Keratinocyte (primary cell): Measurements from ENCODE around the gene SRSF9.

Source experiments
- EZH2 ChIP-seq: IDR thresholded peaks from one replicate; pipeline ENCODE4 v1.6.1; 2012; ENCODE audit warnings: inconsistent platforms, mild to moderate bottlenecking, low read length, moderate library complexity
- TF ChIP-seq, protein P1 (sequence below), 3 experiments: IDR thresholded peaks in 1 of 3; conservative IDR thresholded peaks in 1 of 3; optimal IDR thresholded peaks in 1 of 3; 2 replicates in 2 of 3; 3 replicates in 1 of 3; pipeline versions ENCODE3 to v1.5.1; 2011; ENCODE audit warnings: low read length in 3 of 3, mild to moderate bottlenecking in 3 of 3, moderate library complexity in 2 of 3, control low read depth in 1 of 3, inconsistent platforms in 1 of 3; ENCODE audit not compliant: insufficient read depth in 2 of 3; ENCODE audit errors: extremely low read depth in 1 of 3

DNA sequence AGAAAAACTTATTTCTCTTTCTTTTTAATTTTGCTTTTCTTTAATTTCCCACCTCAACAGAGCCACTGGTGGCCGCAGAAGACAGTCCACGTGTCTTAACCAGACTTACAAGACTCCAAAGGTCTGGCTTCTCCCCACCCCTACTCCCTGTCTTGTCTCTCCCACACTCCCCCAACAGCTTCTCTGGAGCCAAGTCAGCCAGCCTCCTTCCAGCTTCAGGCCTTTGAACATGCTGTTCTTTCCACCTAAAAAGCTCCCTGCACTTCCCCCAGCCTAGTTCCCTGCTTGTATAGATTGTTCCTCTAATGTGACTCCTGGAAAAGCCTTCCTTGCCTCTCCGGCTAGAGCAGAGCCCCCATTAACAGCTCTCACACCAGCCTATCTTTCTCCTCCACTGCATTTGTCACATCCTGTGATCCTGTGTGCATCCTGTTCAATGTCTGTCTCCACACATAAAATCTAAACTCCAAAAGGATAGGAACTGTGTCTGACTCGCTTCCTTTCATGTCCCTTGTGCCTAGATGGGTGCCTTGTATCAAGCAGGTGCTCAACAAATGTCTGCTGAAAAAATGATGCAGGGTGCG, 18.6 kb upstream of the SRSF9 start:
- TF ChIP-seq, protein P1, sequence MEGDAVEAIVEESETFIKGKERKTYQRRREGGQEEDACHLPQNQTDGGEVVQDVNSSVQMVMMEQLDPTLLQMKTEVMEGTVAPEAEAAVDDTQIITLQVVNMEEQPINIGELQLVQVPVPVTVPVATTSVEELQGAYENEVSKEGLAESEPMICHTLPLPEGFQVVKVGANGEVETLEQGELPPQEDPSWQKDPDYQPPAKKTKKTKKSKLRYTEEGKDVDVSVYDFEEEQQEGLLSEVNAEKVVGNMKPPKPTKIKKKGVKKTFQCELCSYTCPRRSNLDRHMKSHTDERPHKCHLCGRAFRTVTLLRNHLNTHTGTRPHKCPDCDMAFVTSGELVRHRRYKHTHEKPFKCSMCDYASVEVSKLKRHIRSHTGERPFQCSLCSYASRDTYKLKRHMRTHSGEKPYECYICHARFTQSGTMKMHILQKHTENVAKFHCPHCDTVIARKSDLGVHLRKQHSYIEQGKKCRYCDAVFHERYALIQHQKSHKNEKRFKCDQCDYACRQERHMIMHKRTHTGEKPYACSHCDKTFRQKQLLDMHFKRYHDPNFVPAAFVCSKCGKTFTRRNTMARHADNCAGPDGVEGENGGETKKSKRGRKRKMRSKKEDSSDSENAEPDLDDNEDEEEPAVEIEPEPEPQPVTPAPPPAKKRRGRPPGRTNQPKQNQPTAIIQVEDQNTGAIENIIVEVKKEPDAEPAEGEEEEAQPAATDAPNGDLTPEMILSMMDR (optimal IDR thresholded peaks at IDR 0.05 in 1 of 3, IDR thresholded peaks at IDR 0.05 in 1 of 3, conservative IDR thresholded peaks at IDR 0.05 in 1 of 3; ENCODE audit: extremely low read depth in 1 of 3, insufficient read depth in 2 of 3, low read length in 3 of 3): no peak
- TF ChIP-seq EZH2: no peak
